Lower lobe of right lung (tissue), 2 donors: Measurements from ENCODE around the gene CDT1. TPM values are rescaled to one million over a fixed set of nuclear protein-coding genes. Genes with fewer than 3 reads are reported as not detected.

ENCODE experiments used
- ATAC-seq, 2 donors: fragments of 200-7000 bp; cut with Tn5 transposase; one replicate each; pipeline ENCODE4 v1.9.1; 2020 to 2022; ENCODE audit warnings: mild to moderate bottlenecking in 2 of 2, moderate library complexity in 2 of 2
- DNase-seq: peaks from one replicate; pipeline ENCODE4 v3.0.0-alpha.2; 2020
- H3K27ac ChIP-seq: fragments of 200-600 bp; one replicate; pipeline ENCODE4 v1.8.0; 2022
- H3K27me3 ChIP-seq: fragments of 200-600 bp; one replicate; pipeline ENCODE4 v1.8.0; 2022; ENCODE audit warnings: low read depth
- H3K36me3 ChIP-seq: fragments of 200-600 bp; one replicate; pipeline ENCODE4 v1.8.0; 2022; ENCODE audit warnings: mild to moderate bottlenecking
- H3K4me1 ChIP-seq: fragments of 200-600 bp; one replicate; pipeline ENCODE4 v1.8.0; 2022
- H3K4me3 ChIP-seq: fragments of 200-600 bp; one replicate; pipeline ENCODE4 v1.8.0; 2022; ENCODE audit warnings: mild to moderate bottlenecking
- H3K9me3 ChIP-seq: fragments of 200-600 bp; one replicate; pipeline ENCODE4 v1.8.0; 2022
- CTCF ChIP-seq: fragments of 200-600 bp; IDR thresholded peaks from one replicate; pipeline ENCODE4 v1.8.0; 2022; ENCODE audit warnings: antibody characterized with exemption, mild to moderate bottlenecking
- intact Hi-C: fragments of 100-400 bp; cut with DNase I; formaldehyde crosslinking; loops from one replicate; pipeline ENCODE4 v1.11.0; 2022
- total RNA-seq: library from RNA; stranded (reverse); fragmentation: NEBNext Ultra II Directional; extraction: Animal tissue kit (Norgen Biotek cat#: 25700); gene quantifications from one replicate; pipeline ENCODE4 v1.2.1, GENCODE V29; 2021
- donor health status: DM: no; HTN: yes; CAD: no; lungs with severe emphysema.

CDT1 gene
- total RNA-seq, 1 donor from 2014 or later = 3.5 TPM

- DNase-seq (no peak), ATAC-seq (no peak)
- no peaks in the 10 kb centered on the region for H3K27me3 ChIP-seq
- intact Hi-C loops = no loop called here
- no peak for TF ChIP-seq CTCF
- H3K27ac ChIP-seq = no peak overlapping the region
- peaks cover 7% of the 10 kb centered on the region for H3K36me3 ChIP-seq
- no peaks in the 10 kb centered on the region for H3K9me3 ChIP-seq
- no peak overlapping the region for H3K4me3 ChIP-seq
- peaks cover 67% of the 10 kb centered on the region for H3K4me1 ChIP-seq
Observed at GRCh38 chr16:88758227-88758943, 45.2 kb upstream of the CDT1 start.

- ATAC-seq = no peak
- Histone ChIP-seq H3K27ac (peak overlapping the region; percentile 51), H3K36me3 (peaks cover 9% of the 10 kb centered on the region), H3K4me1 (peaks cover 72% of the 10 kb centered on the region), H3K9me3 (no peaks in the 10 kb centered on the region), H3K4me3 (no peak overlapping the region), H3K27me3 (no peaks in the 10 kb centered on the region)
- no peak for DNase-seq
- intact Hi-C loops = no loop called here
- TF ChIP-seq CTCF = no peak
Observed at GRCh38 chr16:88758944-88759244, 44.7 kb upstream of the CDT1 start.

- TF ChIP-seq CTCF = no peak
- Histone ChIP-seq H3K9me3 (no peaks in the 10 kb centered on the region), H3K27me3 (no peaks in the 10 kb centered on the region), H3K27ac (peak overlapping the region; percentile 51), H3K36me3 (peaks cover 14% of the 10 kb centered on the region), H3K4me1 (peaks cover 76% of the 10 kb centered on the region), H3K4me3 (peak overlapping the region; percentile 17)
- peak; percentile 80 for DNase-seq
- intact Hi-C loops = no loop called here
- ATAC-seq = peak; percentile 36 to 47
Observed at GRCh38 chr16:88759245-88759975, 44.2 kb upstream of the CDT1 start.

- H3K4me1 ChIP-seq = peaks cover 77% of the 10 kb centered on the region
- no peak for ATAC-seq
- H3K36me3 ChIP-seq = peaks cover 14% of the 10 kb centered on the region
- peak overlapping the region; percentile 51 for H3K27ac ChIP-seq
- no peaks in the 10 kb centered on the region for H3K27me3 ChIP-seq
- no peak overlapping the region for H3K4me3 ChIP-seq
- no peak for DNase-seq
- H3K9me3 ChIP-seq = no peaks in the 10 kb centered on the region
- TF ChIP-seq CTCF = no peak
- intact Hi-C loops = no loop called here
Observed at GRCh38 chr16:88759976-88760350, 43.6 kb upstream of the CDT1 start.

- intact Hi-C loops = no loop called here
- peak overlapping the region; percentile 14 for H3K27ac ChIP-seq
- no peak for TF ChIP-seq CTCF
- H3K4me1 ChIP-seq = peaks cover 82% of the 10 kb centered on the region
- no peak overlapping the region for H3K4me3 ChIP-seq
- no peaks in the 10 kb centered on the region for H3K9me3 ChIP-seq
- peaks cover 14% of the 10 kb centered on the region for H3K36me3 ChIP-seq
- no peak for ATAC-seq
- H3K27me3 ChIP-seq = no peaks in the 10 kb centered on the region
- DNase-seq = no peak
Observed at GRCh38 chr16:88760424-88761142, 43.0 kb upstream of the CDT1 start.
